ENCODE data around the gene SASH1.

Gene SASH1

DNA sequence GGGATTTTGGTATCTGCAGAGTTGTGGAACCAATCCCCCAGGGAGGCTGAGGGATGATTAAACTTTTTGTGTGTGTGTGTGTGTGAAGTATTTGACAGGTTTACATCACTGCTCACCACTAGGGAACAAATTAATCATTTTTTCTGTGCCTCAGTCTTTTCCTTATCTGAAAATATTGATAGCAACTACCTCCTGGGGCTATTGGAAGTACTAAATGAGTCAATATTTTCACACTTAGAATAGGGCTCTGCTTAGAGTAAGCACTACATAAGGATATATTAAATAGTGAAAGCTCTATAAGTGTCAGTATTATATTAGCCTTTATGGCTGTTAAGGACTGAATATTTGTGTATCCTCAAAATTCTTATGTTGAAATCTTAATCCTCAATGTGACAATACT is 249.0 kb downstream of the SASH1 start:
- DNase-seq (ENCODE audit: low read depth) = no peak

DNA sequence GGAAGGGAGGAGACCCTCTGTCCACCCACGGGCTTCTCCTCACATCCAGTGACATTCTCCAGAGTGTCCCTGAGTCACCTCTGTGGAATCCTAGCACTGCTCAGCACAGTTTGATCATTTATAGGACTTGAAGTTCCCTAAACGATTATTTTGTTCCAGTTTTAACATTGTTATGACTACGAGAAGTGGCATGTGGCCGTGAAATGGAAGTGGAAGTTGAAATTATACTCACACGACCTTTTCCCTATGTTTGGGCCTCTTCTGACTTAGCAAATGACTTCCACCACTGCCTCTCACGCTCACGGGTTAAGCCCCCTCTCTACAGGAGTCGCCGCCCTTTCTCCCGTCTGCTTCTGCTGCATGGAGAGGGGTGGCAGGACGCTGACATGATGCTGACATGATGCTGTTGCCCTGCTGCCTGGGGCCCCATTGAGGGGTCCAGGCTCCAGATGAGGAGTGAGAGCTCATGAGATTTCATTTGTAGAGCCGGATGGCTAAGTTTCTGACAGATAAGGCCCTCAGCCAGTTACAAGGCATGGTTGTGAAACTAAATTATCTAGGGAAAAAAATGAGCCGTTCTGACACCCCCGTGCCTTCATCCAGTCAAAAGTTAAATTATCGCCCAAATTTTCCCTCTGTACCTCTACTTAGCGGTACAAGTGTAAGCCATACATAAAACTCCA is 250.6 kb downstream of the SASH1 start:
- peak; percentile 56 for DNase-seq (ENCODE audit: low read depth)

DNA sequence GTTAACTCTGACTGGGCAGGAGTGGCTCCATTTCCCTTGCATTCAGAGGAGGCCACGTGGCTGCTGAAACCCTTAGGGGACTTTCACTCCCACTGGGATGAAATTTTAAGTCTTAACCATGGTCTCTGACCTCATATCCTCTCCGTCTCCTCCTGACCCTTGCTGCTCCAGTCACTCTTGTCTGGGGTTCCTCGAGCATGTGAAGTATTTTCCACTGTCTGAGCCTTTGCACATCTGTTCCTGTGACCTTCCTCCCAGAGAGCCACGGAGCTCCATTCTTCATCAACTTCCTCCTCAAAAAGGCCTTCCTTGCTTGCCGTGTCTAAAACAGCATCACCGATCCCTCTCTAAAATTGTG is 251.2 kb downstream of the SASH1 start:
- DNase-seq (ENCODE audit: low read depth) = no peak

DNA sequence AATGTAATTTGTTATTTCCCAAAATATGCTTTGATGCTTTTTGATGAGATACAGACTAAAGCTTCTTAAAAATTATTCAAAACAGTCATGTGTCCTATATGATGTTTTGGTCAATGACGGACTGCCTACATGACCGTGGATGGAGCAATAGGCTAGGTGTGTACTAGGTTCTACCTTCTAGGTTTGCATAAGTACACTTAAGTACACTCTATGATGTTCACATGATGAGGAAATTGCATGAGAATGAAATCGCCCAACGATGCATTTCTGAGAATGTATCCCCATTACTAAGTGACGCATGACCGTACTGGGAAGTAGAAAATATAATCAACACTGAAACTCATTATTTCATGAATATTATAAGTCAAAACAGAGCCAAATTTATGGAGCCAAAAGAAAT is 252.9 kb downstream of the SASH1 start:
- DNase-seq (ENCODE audit: low read depth) = no peak

DNA sequence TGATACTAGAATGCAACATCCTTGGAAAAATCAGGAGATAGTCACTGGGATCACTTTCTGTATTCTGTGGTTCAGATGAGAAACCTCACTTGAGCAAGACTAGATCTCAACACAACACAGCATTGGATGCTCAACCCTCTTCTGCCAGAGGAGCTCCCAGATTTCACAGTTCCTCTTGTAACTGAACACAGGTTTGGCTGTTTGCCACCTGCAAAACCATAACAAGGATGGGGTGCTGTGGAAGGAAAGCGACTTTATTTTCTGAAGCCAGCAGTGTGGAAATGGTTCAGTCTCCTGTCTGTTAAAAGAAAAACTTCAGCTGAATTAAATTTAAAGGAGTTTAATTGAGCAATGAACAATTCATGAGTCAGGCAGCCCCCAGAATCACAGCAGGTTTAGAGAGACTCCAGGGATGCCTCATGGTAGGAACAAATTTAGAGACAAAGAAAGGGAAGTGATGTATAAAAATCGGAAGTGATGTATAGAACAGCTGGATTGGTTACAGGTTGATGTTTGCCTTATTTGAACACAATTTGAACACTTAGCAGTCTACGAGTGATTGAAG is 254.3 kb downstream of the SASH1 start:
- DNase-seq (ENCODE audit: low read depth) = no peak

DNA sequence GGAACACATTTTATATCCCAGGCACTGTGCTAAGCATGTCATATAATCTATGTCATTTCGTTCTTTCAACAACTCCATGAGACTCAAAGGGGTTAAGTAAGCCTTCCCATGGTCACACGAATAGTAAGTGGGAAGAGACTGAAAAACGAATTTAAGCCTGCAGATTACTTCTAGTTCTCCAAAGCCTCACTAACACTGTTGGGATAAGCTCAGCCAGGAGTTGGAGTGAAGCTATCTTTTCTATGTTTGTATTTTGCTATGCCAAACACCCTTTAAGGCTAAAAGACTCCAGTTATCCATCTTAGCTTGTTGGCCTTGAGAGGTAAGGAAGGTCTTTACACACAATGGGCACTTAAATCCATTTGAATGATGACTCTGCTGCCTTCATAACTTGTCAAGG is 256.1 kb downstream of the SASH1 start:
- DNase-seq (ENCODE audit: low read depth) = no peak

DNA sequence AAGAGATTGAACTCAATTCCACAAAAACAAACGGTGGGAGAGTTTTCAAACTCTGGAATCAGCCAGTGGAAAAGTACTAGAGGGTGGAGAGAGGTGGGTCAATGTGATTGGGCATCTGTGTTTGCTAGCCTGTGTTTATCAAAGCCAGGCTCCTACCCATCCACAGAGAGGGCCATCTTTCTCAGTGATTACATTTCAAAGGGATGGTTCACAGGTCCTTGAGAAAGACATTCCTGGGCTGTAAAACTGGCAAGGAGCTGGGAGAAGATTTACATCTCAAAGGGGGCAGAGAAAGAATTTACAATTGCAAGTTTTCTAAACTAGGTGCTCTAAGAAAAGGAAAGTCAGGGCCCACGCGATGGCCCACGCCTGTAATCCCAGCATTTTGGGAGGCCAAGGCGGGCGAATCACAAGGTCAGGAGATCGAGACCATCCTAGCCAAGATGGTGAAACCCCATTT is 257.4 kb downstream of the SASH1 start:
- no peak for DNase-seq (ENCODE audit: low read depth)

Data from ELR (cell line).